ENCODE data around the gene CTSF. TPM values are rescaled to one million over a fixed set of nuclear protein-coding genes. Genes with fewer than 3 reads are reported as not detected.

The CTSF gene
- total RNA-seq, 1 donor from 2014 or later, result 31.2 TPM

DNA sequence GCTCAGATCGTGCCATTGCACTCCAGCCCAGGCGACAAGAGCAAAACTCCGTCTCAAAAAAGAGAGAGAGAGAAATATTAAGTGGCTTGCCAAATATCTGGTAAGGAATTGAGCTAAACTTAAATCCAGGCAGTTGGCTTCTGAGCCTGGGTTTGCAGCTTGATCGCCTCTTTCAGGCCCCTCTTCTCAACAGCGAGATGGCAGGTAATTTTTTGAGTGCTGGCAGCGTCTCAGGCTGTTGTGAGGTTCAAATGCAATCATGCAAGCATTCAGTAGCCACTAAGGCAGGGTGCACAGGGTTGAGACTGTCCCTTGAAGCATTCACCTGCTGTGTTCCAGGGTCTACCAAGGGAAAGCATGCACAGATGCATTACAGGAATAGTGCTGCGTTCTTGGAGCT is 670 bp upstream of the CTSF start:
- TF ChIP-seq, protein P1, sequence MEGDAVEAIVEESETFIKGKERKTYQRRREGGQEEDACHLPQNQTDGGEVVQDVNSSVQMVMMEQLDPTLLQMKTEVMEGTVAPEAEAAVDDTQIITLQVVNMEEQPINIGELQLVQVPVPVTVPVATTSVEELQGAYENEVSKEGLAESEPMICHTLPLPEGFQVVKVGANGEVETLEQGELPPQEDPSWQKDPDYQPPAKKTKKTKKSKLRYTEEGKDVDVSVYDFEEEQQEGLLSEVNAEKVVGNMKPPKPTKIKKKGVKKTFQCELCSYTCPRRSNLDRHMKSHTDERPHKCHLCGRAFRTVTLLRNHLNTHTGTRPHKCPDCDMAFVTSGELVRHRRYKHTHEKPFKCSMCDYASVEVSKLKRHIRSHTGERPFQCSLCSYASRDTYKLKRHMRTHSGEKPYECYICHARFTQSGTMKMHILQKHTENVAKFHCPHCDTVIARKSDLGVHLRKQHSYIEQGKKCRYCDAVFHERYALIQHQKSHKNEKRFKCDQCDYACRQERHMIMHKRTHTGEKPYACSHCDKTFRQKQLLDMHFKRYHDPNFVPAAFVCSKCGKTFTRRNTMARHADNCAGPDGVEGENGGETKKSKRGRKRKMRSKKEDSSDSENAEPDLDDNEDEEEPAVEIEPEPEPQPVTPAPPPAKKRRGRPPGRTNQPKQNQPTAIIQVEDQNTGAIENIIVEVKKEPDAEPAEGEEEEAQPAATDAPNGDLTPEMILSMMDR (IDR thresholded peaks at IDR 0.05), result no peak
- DNase-seq, result no peak
- intact Hi-C loops (cut with DNase I), result no loop called here
- peaks cover 17% of the 10 kb centered on the region for H3K4me1 ChIP-seq
- H3K27ac ChIP-seq, result no peak overlapping the region
- no peaks in the 10 kb centered on the region for H3K36me3 ChIP-seq
- no peaks in the 10 kb centered on the region for H3K27me3 ChIP-seq (ENCODE audit: low read depth)
- no peak for ATAC-seq
- no peaks in the 10 kb centered on the region for H3K9me3 ChIP-seq
- H3K4me3 ChIP-seq, result no peak overlapping the region

- intact Hi-C loops (cut with DNase I), result no loop called here
- DNase-seq, result no peak
- peak in 1 of 2 donors; percentile 5 for ATAC-seq
- H3K9me3 ChIP-seq, result no peaks in the 10 kb centered on the region
- no peak overlapping the region for H3K27ac ChIP-seq
- peaks cover 17% of the 10 kb centered on the region for H3K4me1 ChIP-seq
- TF ChIP-seq, protein P1 (IDR thresholded peaks at IDR 0.05), result no peak
- H3K4me3 ChIP-seq, result peak overlapping the region; percentile 77
- H3K27me3 ChIP-seq (ENCODE audit: low read depth), result no peaks in the 10 kb centered on the region
- no peaks in the 10 kb centered on the region for H3K36me3 ChIP-seq
Observed at GRCh38 chr11:66567787-66568123, 651 bp downstream of the CTSF start.

DNA sequence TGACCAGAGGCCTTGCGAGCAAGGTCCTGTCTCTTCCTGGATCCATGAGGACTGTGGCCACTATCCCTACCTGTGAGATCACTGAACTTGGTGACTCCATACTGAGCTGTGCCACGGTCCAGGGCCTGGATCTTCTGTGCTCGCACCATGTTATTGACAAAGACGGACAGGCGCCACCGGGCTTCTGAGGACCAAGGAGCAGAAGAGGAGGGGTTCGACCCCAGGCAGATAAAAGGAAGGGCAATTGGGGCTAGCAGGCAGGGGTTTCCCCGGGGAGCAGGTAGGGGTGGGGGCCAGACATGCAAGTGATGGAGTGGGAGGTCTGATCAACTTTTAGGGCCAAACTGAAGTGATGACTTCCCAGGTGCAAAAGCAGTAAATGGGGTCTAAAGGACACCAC is 2.2 kb downstream of the CTSF start:
- Histone ChIP-seq H3K4me1 (peaks cover 17% of the 10 kb centered on the region), H3K9me3 (no peaks in the 10 kb centered on the region), H3K27ac (no peak overlapping the region), H3K27me3 (ENCODE audit: low read depth) (no peaks in the 10 kb centered on the region), H3K4me3 (no peak overlapping the region), H3K36me3 (no peaks in the 10 kb centered on the region)
- intact Hi-C loops (cut with DNase I), result no loop called here
- TF ChIP-seq, protein P1 (IDR thresholded peaks at IDR 0.05), result no peak
- DNase-seq, result no peak
- ATAC-seq, result no peak

DNA sequence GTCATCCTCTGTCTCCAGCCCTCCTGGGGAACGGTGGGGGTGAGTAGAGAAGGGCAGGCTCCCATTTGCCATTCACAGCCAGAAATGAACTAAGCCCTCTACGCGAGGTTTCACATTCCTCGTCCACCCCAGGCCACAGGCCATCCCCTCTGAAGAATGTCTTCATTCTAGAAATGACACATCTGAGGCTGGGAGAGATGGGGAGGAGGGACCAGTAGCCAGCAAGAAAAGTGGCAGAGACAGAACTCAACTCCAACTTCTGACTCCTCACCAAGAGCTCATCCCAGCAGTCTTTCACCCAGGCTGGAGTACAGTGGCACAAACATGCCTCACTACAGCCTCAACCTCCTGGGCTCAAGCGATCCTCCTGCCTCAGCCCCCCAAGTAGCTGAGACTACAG is 3.4 kb downstream of the CTSF start:
- DNase-seq (no peak), ATAC-seq (no peak)
- peaks cover 17% of the 10 kb centered on the region for H3K4me1 ChIP-seq
- no peak overlapping the region for H3K27ac ChIP-seq
- no peak overlapping the region for H3K4me3 ChIP-seq
- intact Hi-C loops (cut with DNase I), result no loop called here
- TF ChIP-seq, protein P1 (IDR thresholded peaks at IDR 0.05), result no peak
- no peaks in the 10 kb centered on the region for H3K9me3 ChIP-seq
- H3K27me3 ChIP-seq (ENCODE audit: low read depth), result no peaks in the 10 kb centered on the region
- H3K36me3 ChIP-seq, result no peaks in the 10 kb centered on the region

DNA sequence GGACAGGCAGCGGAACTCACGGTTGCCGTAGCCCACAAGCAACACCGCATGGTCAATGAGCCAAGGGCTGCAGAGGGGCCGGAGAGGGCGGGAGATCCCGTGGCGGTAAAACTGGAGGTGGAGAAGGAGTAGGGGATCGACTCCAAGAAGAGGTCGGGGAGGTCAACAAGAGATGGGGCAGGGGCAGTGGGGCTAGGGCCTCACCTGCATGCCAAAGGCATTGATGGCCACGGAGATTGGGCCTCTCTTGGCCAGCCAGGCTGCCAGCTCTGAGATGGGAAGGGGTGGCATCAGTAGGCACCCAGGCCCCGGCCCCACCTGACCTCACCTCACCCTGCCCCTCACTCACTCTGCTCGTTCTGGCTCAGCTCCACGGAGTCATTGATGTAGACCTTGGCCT is 3.9 kb downstream of the CTSF start:
- no peak overlapping the region for H3K4me3 ChIP-seq
- no peaks in the 10 kb centered on the region for H3K9me3 ChIP-seq
- H3K36me3 ChIP-seq, result no peaks in the 10 kb centered on the region
- no peaks in the 10 kb centered on the region for H3K27me3 ChIP-seq (ENCODE audit: low read depth)
- no peak for ATAC-seq
- DNase-seq, result no peak
- TF ChIP-seq, protein P1 (IDR thresholded peaks at IDR 0.05), result no peak
- intact Hi-C loops (cut with DNase I), result no loop called here
- H3K4me1 ChIP-seq, result peaks cover 17% of the 10 kb centered on the region
- no peak overlapping the region for H3K27ac ChIP-seq

- ATAC-seq (no peak), DNase-seq (no peak)
- Histone ChIP-seq H3K27ac (no peak overlapping the region), H3K4me1 (peaks cover 21% of the 10 kb centered on the region), H3K9me3 (no peaks in the 10 kb centered on the region), H3K36me3 (no peaks in the 10 kb centered on the region), H3K4me3 (no peak overlapping the region), H3K27me3 (ENCODE audit: low read depth) (no peaks in the 10 kb centered on the region)
- intact Hi-C loops (cut with DNase I), result no loop called here
- TF ChIP-seq, protein P1 (IDR thresholded peaks at IDR 0.05), result no peak
Observed at GRCh38 chr11:66563832-66564231, 4.6 kb downstream of the CTSF start.
